IMR-90 (cell line): ENCODE measurements around the gene TMEM86B. TPM values are rescaled to one million over a fixed set of nuclear protein-coding genes. Genes with fewer than 3 reads are reported as not detected.

Experiments
- ATAC-seq: fragments of 200-7000 bp; cut with Tn5 transposase; 2 replicates; pipeline ENCODE4 v1.9.1; 2020; ENCODE audit warnings: low read depth, mild to moderate bottlenecking, moderate library complexity
- BruUV-seq: library from RNA; stranded (reverse); fragments of 400-500 nt; replicated peaks from 2 replicates; lab custom pipeline; 2021; lab: Mats Ljungman, UMichigan
- CTCF ChIA-PET: fragments of 300-600 bp; formaldehyde crosslinking; extraction: SDS; loops from one replicate; lab custom pipeline; 2021; ENCODE audit warnings: antibody characterized with exemption; lab: Yijun Ruan, JAX
- POLR2A ChIA-PET: fragments of 300-600 bp; sonication (Branson Sonifier 250); formaldehyde crosslinking; loops from one replicate; lab custom pipeline; 2022; ENCODE audit warnings: antibody characterized with exemption; ENCODE audit not compliant: unreplicated experiment; lab: Charles Lee
- DNase-seq: peaks from one replicate; pipeline ENCODE4 v3.0.0; 2013
- H2AFZ ChIP-seq: replicated peaks from 2 replicates; pipeline ENCODE3; 2013; ENCODE audit warnings: low read length, mild to moderate bottlenecking; ENCODE audit not compliant: poor library complexity
- H2AK5ac ChIP-seq: 2 replicates; pipeline ENCODE4 v1.6.1; 2013; ENCODE audit warnings: low read depth, low read length, inconsistent platforms
- H2AK9ac ChIP-seq: replicated peaks from 2 replicates; pipeline ENCODE3; 2013; ENCODE audit warnings: mild to moderate bottlenecking, low read depth, low read length, moderate library complexity; ENCODE audit not compliant: poor library complexity
- H2BK120ac ChIP-seq: 2 replicates; pipeline ENCODE4 v1.6.1; 2013; ENCODE audit warnings: low read depth, low read length, inconsistent platforms
- H2BK15ac ChIP-seq: 3 replicates; pipeline ENCODE4 v1.6.1; 2013; ENCODE audit warnings: low read depth, low read length, inconsistent platforms
- H2BK20ac ChIP-seq: 2 replicates; pipeline ENCODE4 v1.6.1; 2013; ENCODE audit warnings: low read depth, mild to moderate bottlenecking, inconsistent platforms, low read length, moderate library complexity
- H2BK5ac ChIP-seq: 2 replicates; pipeline ENCODE4 v1.6.1; 2013; ENCODE audit warnings: mild to moderate bottlenecking, low read depth, low read length, inconsistent platforms; ENCODE audit not compliant: poor library complexity, severe bottlenecking
- H3K14ac ChIP-seq: replicated peaks from 2 replicates; pipeline ENCODE4 v1.6.1; 2013; ENCODE audit warnings: low read depth, low read length, inconsistent platforms
- H3K18ac ChIP-seq: 2 replicates; pipeline ENCODE4 v1.6.1; 2013; ENCODE audit warnings: low read depth, low read length, control low read depth
- H3K23ac ChIP-seq: 2 replicates; pipeline ENCODE4 v1.6.1; 2013; ENCODE audit warnings: low read depth, low read length, inconsistent platforms
- H3K27ac ChIP-seq: 2 replicates; pipeline ENCODE4 v1.5.1; 2013; ENCODE audit warnings: mild to moderate bottlenecking, control low read depth, low read length; ENCODE audit not compliant: insufficient read depth
- H3K27me3 ChIP-seq: 2 replicates; pipeline ENCODE4 v1.6.1; 2013; ENCODE audit warnings: low read length; ENCODE audit not compliant: control insufficient read depth, insufficient read depth
- H3K36me3 ChIP-seq: 2 replicates; pipeline ENCODE4 v1.6.1; 2013; ENCODE audit warnings: low read length, mixed read lengths; ENCODE audit not compliant: control insufficient read depth, insufficient read depth
- H3K4ac ChIP-seq: 2 replicates; pipeline ENCODE4 v1.6.1; 2013; ENCODE audit warnings: low read depth, low read length, inconsistent platforms
- H3K4me1 ChIP-seq: 2 replicates; pipeline ENCODE4 v1.6.1; 2013; ENCODE audit warnings: low read length, mixed read lengths; ENCODE audit not compliant: control insufficient read depth, insufficient read depth
- H3K4me2 ChIP-seq: 2 replicates; pipeline ENCODE4 v1.6.1; 2013; ENCODE audit warnings: low read depth, mild to moderate bottlenecking, control low read depth, low read length, moderate library complexity
- H3K4me3 ChIP-seq: 2 replicates; pipeline ENCODE4 v1.5.1; 2013; ENCODE audit warnings: low read depth, mild to moderate bottlenecking, control low read depth, low read length, moderate library complexity; ENCODE audit not compliant: insufficient read depth
- H3K56ac ChIP-seq: 2 replicates; pipeline ENCODE4 v1.6.1; 2013; ENCODE audit warnings: low read length, inconsistent platforms; ENCODE audit not compliant: insufficient read depth; ENCODE audit errors: extremely low read depth
- H3K79me1 ChIP-seq, 2 experiments: 2 replicates each; pipeline ENCODE4 v1.6.1; 2013; ENCODE audit warnings: low read length in 2 of 2, inconsistent platforms in 1 of 2, low read depth in 1 of 2
- H3K9ac ChIP-seq: 2 replicates; pipeline ENCODE4 v1.6.1; 2013; ENCODE audit warnings: low read depth, low read length, control low read depth
- H3K9me1 ChIP-seq: 2 replicates; pipeline ENCODE4 v1.6.1; 2013; ENCODE audit warnings: low read length, inconsistent platforms; ENCODE audit not compliant: insufficient read depth
- H3K9me3 ChIP-seq: 2 replicates; pipeline ENCODE4 v1.6.1; 2013; ENCODE audit warnings: low read length; ENCODE audit not compliant: control insufficient read depth, insufficient read depth
- H4K20me1 ChIP-seq: 2 replicates; pipeline ENCODE4 v1.6.1; 2013; ENCODE audit warnings: low read length, inconsistent platforms; ENCODE audit not compliant: insufficient read depth
- H4K5ac ChIP-seq: 2 replicates; pipeline ENCODE4 v1.6.1; 2013; ENCODE audit warnings: mild to moderate bottlenecking, low read depth, low read length, control low read depth
- H4K8ac ChIP-seq, 2 experiments: 2 replicates each; pipeline ENCODE4 v1.6.1; 2013; ENCODE audit warnings: low read depth in 2 of 2, low read length in 2 of 2, control low read depth in 1 of 2, inconsistent platforms in 1 of 2
- H4K91ac ChIP-seq: 2 replicates; pipeline ENCODE4 v1.6.1; 2013; ENCODE audit warnings: low read depth, low read length, inconsistent platforms; ENCODE audit not compliant: insufficient read depth
- CEBPB ChIP-seq: IDR thresholded peaks from 2 replicates; pipeline ENCODE4 v1.6.1; 2012; ENCODE audit warnings: low read depth, low read length, improper control_type of control experiment
- CHD1 ChIP-seq: IDR thresholded peaks from 2 replicates; pipeline ENCODE4 v1.6.1; 2012; ENCODE audit warnings: low read depth, low read length, improper control_type of control experiment
- FOS ChIP-seq: fragments of 150-350 bp; IDR thresholded peaks from 2 replicates; pipeline ENCODE4 v1.6.1; 2016; ENCODE audit warnings: low read depth, low read length
- MAFK ChIP-seq: IDR thresholded peaks from 2 replicates; pipeline ENCODE4 v1.6.1; 2012; ENCODE audit warnings: low read depth, low read length, improper control_type of control experiment
- MAZ ChIP-seq: IDR thresholded peaks from 2 replicates; pipeline ENCODE4 v1.6.1; 2012; ENCODE audit warnings: low read depth, mild to moderate bottlenecking, low read length, improper control_type of control experiment, moderate library complexity, borderline replicate concordance
- MXI1 ChIP-seq: IDR thresholded peaks from 2 replicates; pipeline ENCODE4 v1.6.1; 2012; ENCODE audit warnings: low read depth, mild to moderate bottlenecking, low read length, moderate library complexity, borderline replicate concordance
- NFE2L2 ChIP-seq: fragments of 150-350 bp; IDR thresholded peaks from 2 replicates; pipeline ENCODE4 v1.6.1; 2016; ENCODE audit warnings: low read depth, mild to moderate bottlenecking, low read length
- POLR2A ChIP-seq: IDR thresholded peaks from 2 replicates; pipeline ENCODE4 v1.6.1; 2012; ENCODE audit warnings: mild to moderate bottlenecking, low read depth, low read length
- RFX5 ChIP-seq: IDR thresholded peaks from 2 replicates; pipeline ENCODE4 v1.8.0; 2012; ENCODE audit warnings: low read depth, mild to moderate bottlenecking, low read length, moderate library complexity
- SMC3 ChIP-seq: fragments of 150-350 bp; IDR thresholded peaks from 2 replicates; pipeline ENCODE4 v1.6.1; 2016; ENCODE audit warnings: low read depth, mild to moderate bottlenecking, antibody characterized with exemption, low read length, moderate library complexity
- WGBS, 2 experiments: methylation state at CpG; one replicate each; pipeline versions ENCODE4 v1.1.5 to v1.1.7; 2013; ENCODE audit warnings: missing lambda C conversion rate in 2 of 2; ENCODE audit not compliant: insufficient read length in 1 of 2; ENCODE audit errors: extremely low coverage in 2 of 2; 5-methylcytosine and 5-hydroxymethylcytosine counted together
- dilution Hi-C: fragments of 300-500 bp; cut with HindIII; formaldehyde crosslinking; loops from one replicate; pipeline ENCODE4 v1.14.3; 2018; ENCODE audit warnings: low sequenced_read_pairs; ENCODE audit not compliant: unreplicated experiment
- in situ Hi-C: fragments of 300-500 bp; cut with MboI; formaldehyde crosslinking; loops from 3 replicates; pipeline ENCODE4 v1.14.3; 2019; ENCODE audit warnings: low sequenced_read_pairs, inconsistent platforms, mixed read lengths
- intact Hi-C: fragments of 100-400 bp; cut with micrococcal nuclease; formaldehyde crosslinking; loops from 2 replicates; pipeline ENCODE4 v1.10.0; 2022
- polyA plus RNA-seq, 3 experiments: library from polyadenylated mRNA; depleted of rRNA; stranded (reverse); fragments of >200 nt; gene quantifications; 2 replicates each; pipeline ENCODE4 v1.2.3, GENCODE V29; 2012; ENCODE audit warnings: low replicate concordance in 1 of 3
- total RNA-seq: library from RNA; depleted of rRNA; stranded (reverse); fragments of >200 nt; gene quantifications from 2 replicates; pipeline ENCODE4 v1.2.3, GENCODE V29; 2012
- TF ChIP-seq, protein P1 (sequence below): fragments of 150-350 bp; IDR thresholded peaks from 2 replicates; pipeline ENCODE4 v1.6.1; 2017; ENCODE audit warnings: mild to moderate bottlenecking, antibody characterized with exemption, low read length, low read depth
- TF ChIP-seq, protein P2 (sequence below): fragments of 150-350 bp; IDR thresholded peaks from 2 replicates; pipeline ENCODE4 v1.6.1; 2016; ENCODE audit warnings: low read depth, mild to moderate bottlenecking, low read length, moderate library complexity, borderline replicate concordance
- TF ChIP-seq, protein P3 (sequence below): conservative IDR thresholded peaks from 2 replicates; pipeline ENCODE4 v1.5.1; 2012; ENCODE audit warnings: mild to moderate bottlenecking, low read depth, low read length, improper control_type of control experiment

TMEM86B gene
- total and polyA plus RNA-seq, 2 of the 4 experiments (the other 2 are of a cell fraction), result 0.18 to 2.4 TPM

DNA sequence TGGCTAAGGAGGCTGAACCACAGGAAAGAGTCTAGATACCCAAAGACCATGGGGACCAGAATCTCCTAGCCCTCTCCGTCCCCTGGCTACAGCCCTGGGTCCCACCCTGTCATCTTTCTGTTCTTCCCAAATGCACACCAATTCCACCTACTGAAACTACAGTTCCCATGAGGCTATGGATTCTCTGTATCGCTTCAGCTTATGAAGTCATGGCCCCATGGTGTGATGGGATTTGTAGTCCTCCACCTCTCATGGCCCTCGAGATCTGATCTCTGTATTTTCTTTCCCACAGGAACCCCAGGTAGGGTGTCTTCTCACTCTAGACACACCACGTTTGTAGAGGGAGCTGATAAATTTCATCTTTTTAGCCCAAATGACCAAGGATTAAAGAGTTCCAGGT, 31.0 kb downstream of the TMEM86B start:
- intact Hi-C loops (no loop called here), in situ Hi-C loops (no loop called here), dilution Hi-C loops (no loop called here)
- Histone ChIP-seq H3K79me1 (no peaks in the 10 kb centered on the region), H4K20me1 (no peaks in the 10 kb centered on the region), H3K9me1 (no peaks in the 10 kb centered on the region; the same call in 1 of the 2 replicates), H4K91ac (no peak overlapping the region), H3K23ac (no peak overlapping the region), H2BK120ac (no peak overlapping the region), H3K4me1 (no peaks in the 10 kb centered on the region), H3K4me2 (no peak overlapping the region), H3K36me3 (no peaks in the 10 kb centered on the region), H2BK15ac (no peak overlapping the region), H2AFZ (no peak overlapping the region), H4K8ac (no peak overlapping the region), H3K27me3 (peaks cover 2% of the 10 kb centered on the region), H3K18ac (no peak overlapping the region), H3K27ac (no peak overlapping the region), H4K5ac (no peak overlapping the region), H3K9me3 (no peaks in the 10 kb centered on the region), H2BK20ac (no peak overlapping the region), H2AK5ac (no peak overlapping the region), H3K56ac (no peak overlapping the region), H3K9ac (no peak overlapping the region), H2BK5ac (no peak overlapping the region), H3K4ac (no peak overlapping the region), H3K4me3 (no peak overlapping the region), H3K14ac (no peak overlapping the region), H2AK9ac (no peak overlapping the region)
- ChIA-PET POLR2A (no interaction called here), CTCF (no interaction called here)
- DNase-seq (no peak), ATAC-seq (no peak)
- no CpG with 5 or more reads among the region's 4 CpGs for WGBS, 2 experiments
- BruUV-seq, result no TSS peak
- TF ChIP-seq NFE2L2, result no peak
- TF ChIP-seq MAFK, result no peak
- TF ChIP-seq FOS, result no peak
- TF ChIP-seq POLR2A, result no peak
- TF ChIP-seq CHD1, result no peak
- no peak for TF ChIP-seq RFX5
- TF ChIP-seq, protein P1, sequence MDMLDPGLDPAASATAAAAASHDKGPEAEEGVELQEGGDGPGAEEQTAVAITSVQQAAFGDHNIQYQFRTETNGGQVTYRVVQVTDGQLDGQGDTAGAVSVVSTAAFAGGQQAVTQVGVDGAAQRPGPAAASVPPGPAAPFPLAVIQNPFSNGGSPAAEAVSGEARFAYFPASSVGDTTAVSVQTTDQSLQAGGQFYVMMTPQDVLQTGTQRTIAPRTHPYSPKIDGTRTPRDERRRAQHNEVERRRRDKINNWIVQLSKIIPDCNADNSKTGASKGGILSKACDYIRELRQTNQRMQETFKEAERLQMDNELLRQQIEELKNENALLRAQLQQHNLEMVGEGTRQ, result no peak
- TF ChIP-seq MXI1, result no peak
- TF ChIP-seq, protein P2, sequence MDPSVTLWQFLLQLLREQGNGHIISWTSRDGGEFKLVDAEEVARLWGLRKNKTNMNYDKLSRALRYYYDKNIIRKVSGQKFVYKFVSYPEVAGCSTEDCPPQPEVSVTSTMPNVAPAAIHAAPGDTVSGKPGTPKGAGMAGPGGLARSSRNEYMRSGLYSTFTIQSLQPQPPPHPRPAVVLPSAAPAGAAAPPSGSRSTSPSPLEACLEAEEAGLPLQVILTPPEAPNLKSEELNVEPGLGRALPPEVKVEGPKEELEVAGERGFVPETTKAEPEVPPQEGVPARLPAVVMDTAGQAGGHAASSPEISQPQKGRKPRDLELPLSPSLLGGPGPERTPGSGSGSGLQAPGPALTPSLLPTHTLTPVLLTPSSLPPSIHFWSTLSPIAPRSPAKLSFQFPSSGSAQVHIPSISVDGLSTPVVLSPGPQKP, result no peak
- no peak for TF ChIP-seq MAZ
- TF ChIP-seq CEBPB, result no peak
- no peak for TF ChIP-seq SMC3
- TF ChIP-seq, protein P3, sequence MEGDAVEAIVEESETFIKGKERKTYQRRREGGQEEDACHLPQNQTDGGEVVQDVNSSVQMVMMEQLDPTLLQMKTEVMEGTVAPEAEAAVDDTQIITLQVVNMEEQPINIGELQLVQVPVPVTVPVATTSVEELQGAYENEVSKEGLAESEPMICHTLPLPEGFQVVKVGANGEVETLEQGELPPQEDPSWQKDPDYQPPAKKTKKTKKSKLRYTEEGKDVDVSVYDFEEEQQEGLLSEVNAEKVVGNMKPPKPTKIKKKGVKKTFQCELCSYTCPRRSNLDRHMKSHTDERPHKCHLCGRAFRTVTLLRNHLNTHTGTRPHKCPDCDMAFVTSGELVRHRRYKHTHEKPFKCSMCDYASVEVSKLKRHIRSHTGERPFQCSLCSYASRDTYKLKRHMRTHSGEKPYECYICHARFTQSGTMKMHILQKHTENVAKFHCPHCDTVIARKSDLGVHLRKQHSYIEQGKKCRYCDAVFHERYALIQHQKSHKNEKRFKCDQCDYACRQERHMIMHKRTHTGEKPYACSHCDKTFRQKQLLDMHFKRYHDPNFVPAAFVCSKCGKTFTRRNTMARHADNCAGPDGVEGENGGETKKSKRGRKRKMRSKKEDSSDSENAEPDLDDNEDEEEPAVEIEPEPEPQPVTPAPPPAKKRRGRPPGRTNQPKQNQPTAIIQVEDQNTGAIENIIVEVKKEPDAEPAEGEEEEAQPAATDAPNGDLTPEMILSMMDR, result no peak
